GM12864 (cell line): ENCODE data around the gene GSE1.

Experiments used
- DNase-seq: peaks from one replicate; pipeline ENCODE4 v3.0.0-alpha.2; 2011; ENCODE audit warnings: low read depth
- H3K4me3 ChIP-seq: 2 replicates; pipeline ENCODE4 v1.5.1; 2011; ENCODE audit warnings: mild to moderate bottlenecking, low read depth, low read length, control low read depth
- CTCF ChIP-seq: IDR thresholded peaks from 2 replicates; pipeline ENCODE4 v1.5.1; 2011; ENCODE audit warnings: low read depth, mild to moderate bottlenecking, moderate library complexity, low read length, control low read depth, inconsistent platforms; ENCODE audit errors: missing control alignments

GSE1 gene

GRCh38 chr16:85719605-85720301 is 106.6 kb downstream of the GSE1 start:
- DNase-seq = no peak
- no peak for TF ChIP-seq CTCF
- no peak overlapping the region for H3K4me3 ChIP-seq

- no peak for DNase-seq
- no peak for TF ChIP-seq CTCF
Measured at GRCh38 chr16:85720302-85720637, 107.1 kb downstream of the GSE1 start.

GRCh38 chr16:85722128-85722893 is 109.2 kb downstream of the GSE1 start:
- TF ChIP-seq CTCF = no peak
- H3K4me3 ChIP-seq = no peak overlapping the region
- DNase-seq = no peak

More at GRCh38 chr16:85720302-85720637, 107.1 kb downstream of the GSE1 start:
- H3K4me3 ChIP-seq = no peak overlapping the region

- H3K4me3 ChIP-seq = no peak overlapping the region
- TF ChIP-seq CTCF = no peak
- no peak for DNase-seq
Measured at GRCh38 chr16:85724126-85724879, 111.2 kb downstream of the GSE1 start.

GRCh38 chr16:85724936-85725335 is 111.8 kb downstream of the GSE1 start:
- no peak for TF ChIP-seq CTCF
- H3K4me3 ChIP-seq = no peak overlapping the region
- no peak for DNase-seq
